Endothelial cell of umbilical vein (primary cell): Measurements from ENCODE around the gene MACROH2A2.

Experiments
- CTCF ChIP-seq, 2 donors: IDR thresholded peaks; 1 replicate in 1 of 2; 2 replicates in 1 of 2; pipeline ENCODE4 v1.5.1; 2011; ENCODE audit warnings: low read length in 2 of 2, mild to moderate bottlenecking in 2 of 2, moderate library complexity in 2 of 2, control low read depth in 1 of 2, inconsistent platforms in 1 of 2, low read depth in 1 of 2; ENCODE audit not compliant: insufficient read depth in 1 of 2; ENCODE audit errors: extremely low read depth in 1 of 2
- EZH2 ChIP-seq: IDR thresholded peaks from 2 replicates; pipeline ENCODE4 v1.6.1; 2012; ENCODE audit warnings: borderline replicate concordance, low read depth, mild to moderate bottlenecking, moderate library complexity, low read length, inconsistent platforms; ENCODE audit not compliant: severe bottlenecking
- MAX ChIP-seq: IDR thresholded peaks from 2 replicates; pipeline ENCODE4 v1.6.1; 2011; ENCODE audit not compliant: insufficient read depth, insufficient read length
- MYC ChIP-seq: IDR thresholded peaks from one replicate; pipeline ENCODE4 v1.6.1; 2011; ENCODE audit warnings: mild to moderate bottlenecking, low read depth, low read length
- POLR2A ChIP-seq: IDR thresholded peaks from 2 replicates; pipeline ENCODE4 v1.6.1; 2012; ENCODE audit warnings: low read depth, mild to moderate bottlenecking, control low read depth, low read length
- POLR2AphosphoS5 ChIP-seq: IDR thresholded peaks from 2 replicates; pipeline ENCODE4 v1.6.1; 2012; ENCODE audit warnings: low read depth, mild to moderate bottlenecking, control low read depth, low read length, moderate library complexity; ENCODE audit not compliant: insufficient read depth

- TF ChIP-seq CTCF (IDR thresholded peaks at IDR 0.05; ENCODE audit: extremely low read depth in 1 of 2, insufficient read depth in 1 of 2, low read depth in 1 of 2, low read length in 2 of 2) (no peak), EZH2 (no peak), MYC (no peak), POLR2AphosphoS5 (no peak), POLR2A (no peak), MAX (no peak)
Measured at GRCh38 chr10:70094250-70094649, 41.6 kb downstream of the MACROH2A2 start.
